GM12874 (cell line): ENCODE results near the gene F2.

Experiments
- CTCF ChIP-seq: IDR thresholded peaks from 2 replicates; pipeline ENCODE4 v1.5.1; 2011; ENCODE audit warnings: low read depth, mild to moderate bottlenecking, control low read depth, low read length, moderate library complexity; ENCODE audit not compliant: insufficient read depth

Gene F2

GRCh38 chr11:46692450-46692849 lies 26.6 kb upstream of the F2 start:
- TF ChIP-seq CTCF = no peak

- TF ChIP-seq CTCF = no peak
These were observed 25.4 kb upstream of the F2 start for GRCh38 chr11:46693597-46694012.

- no peak for TF ChIP-seq CTCF
These were observed 24.9 kb upstream of the F2 start for GRCh38 chr11:46694072-46694471.

- no peak for TF ChIP-seq CTCF
These were observed 24.4 kb upstream of the F2 start for GRCh38 chr11:46694607-46695006.

- TF ChIP-seq CTCF = no peak
These were observed 23.4 kb upstream of the F2 start for GRCh38 chr11:46695345-46696211.

GRCh38 chr11:46696212-46696558 lies 22.8 kb upstream of the F2 start:
- no peak for TF ChIP-seq CTCF

GRCh38 chr11:46697303-46697702 lies 21.7 kb upstream of the F2 start:
- TF ChIP-seq CTCF = no peak

GRCh38 chr11:46697723-46698122 lies 21.3 kb upstream of the F2 start:
- TF ChIP-seq CTCF = no peak
